Cardiac fibroblast (primary cell): ENCODE data around the gene FRS2.

ENCODE experiments used
- DNase-seq, 2 donors: peaks; one replicate each; pipeline versions ENCODE4 v3.0.0 to v3.0.0-alpha.2; 2010; ENCODE audit warnings: low read depth in 2 of 2
- H3K4me3 ChIP-seq, 2 donors: replicated peaks in 1 of 2; 1 replicate in 1 of 2; 2 replicates in 1 of 2; pipeline ENCODE4 v1.5.1; 2011; ENCODE audit warnings: low read depth in 2 of 2, low read length in 2 of 2, mild to moderate bottlenecking in 2 of 2, moderate library complexity in 1 of 2
- CTCF ChIP-seq: IDR thresholded peaks from one replicate; pipeline ENCODE4 v1.5.1; 2011; ENCODE audit warnings: low read depth, mild to moderate bottlenecking, low read length, inconsistent platforms

The FRS2 gene

GRCh38 chr12:69569236-69569635, 99.0 kb downstream of the FRS2 start:
- peak in 1 of 2 donors; percentile 69 for DNase-seq
- no peak for TF ChIP-seq CTCF
- H3K4me3 ChIP-seq = no peak overlapping the region

- H3K4me3 ChIP-seq = no peak overlapping the region
- peak; percentile 51 to 90 for DNase-seq
- TF ChIP-seq CTCF = no peak
These were observed 99.9 kb downstream of the FRS2 start for GRCh38 chr12:69570000-69570516.

DNA sequence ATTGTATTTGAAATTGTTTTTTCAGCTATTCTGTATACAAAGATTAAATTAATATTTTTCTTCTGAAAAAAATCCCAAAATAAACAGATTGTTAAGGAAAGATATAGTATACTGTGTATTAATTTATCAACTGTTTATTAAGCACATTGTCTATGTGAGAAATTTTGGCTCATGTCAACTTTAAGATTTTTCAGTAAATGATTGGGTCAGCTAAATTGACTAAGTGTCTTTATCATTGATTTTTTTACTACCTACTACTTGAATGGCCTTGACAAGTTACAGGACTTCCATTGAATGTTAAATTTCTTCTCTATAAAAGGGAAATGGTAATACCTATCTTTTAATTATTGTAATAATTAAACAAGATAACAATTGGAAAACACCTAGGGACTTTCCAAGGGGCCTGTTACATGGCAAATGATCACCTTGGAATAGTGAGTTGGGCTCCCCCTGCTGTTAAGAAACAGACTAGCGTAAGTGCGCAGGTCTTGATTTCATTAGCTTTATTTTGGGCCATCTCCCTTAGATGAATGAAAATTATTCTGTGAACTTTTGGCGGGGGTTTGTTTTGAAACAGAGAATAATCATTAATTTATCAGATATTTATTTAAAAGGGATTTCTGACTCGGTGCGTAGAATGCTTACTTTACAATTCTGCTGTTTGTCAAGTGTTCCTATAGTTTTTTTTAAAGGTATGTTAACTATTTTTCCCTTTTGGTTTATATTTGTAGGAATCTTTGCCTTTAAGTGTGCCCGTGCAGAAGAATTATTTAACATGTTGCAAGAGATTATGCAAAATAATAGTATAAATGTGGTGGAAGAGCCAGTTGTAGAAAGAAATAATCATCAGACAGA, 100.6 kb downstream of the FRS2 start:
- TF ChIP-seq CTCF = peak; percentile 78
- DNase-seq = peak; percentile 82 to 88
- H3K4me3 ChIP-seq = no peak overlapping the region

DNA sequence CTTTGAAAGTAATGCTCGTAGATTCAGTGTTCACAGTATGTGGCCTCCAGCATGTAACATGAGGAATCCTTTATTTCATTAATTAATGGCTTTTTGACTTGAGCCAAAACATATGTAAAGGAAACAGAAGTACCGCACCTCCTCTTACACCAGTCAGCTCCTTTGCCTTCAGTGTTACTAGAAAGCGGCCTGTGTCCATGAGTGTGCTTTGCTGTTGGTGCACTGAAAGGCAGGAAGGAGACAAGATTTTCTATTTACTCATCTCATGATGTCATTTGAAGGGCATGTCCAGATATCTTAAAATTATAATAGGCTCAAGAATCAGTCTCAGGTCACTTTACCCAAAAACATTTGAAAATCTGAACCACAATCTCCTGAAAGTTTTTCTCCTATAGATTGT, 105.2 kb downstream of the FRS2 start:
- TF ChIP-seq CTCF = no peak
- DNase-seq = no peak
- no peak overlapping the region for H3K4me3 ChIP-seq

- no peak for TF ChIP-seq CTCF
These were observed 108.1 kb downstream of the FRS2 start for GRCh38 chr12:69578283-69578682.

GRCh38 chr12:69579029-69579428, 108.8 kb downstream of the FRS2 start:
- no peak overlapping the region for H3K4me3 ChIP-seq
- DNase-seq = no peak
- TF ChIP-seq CTCF = no peak

More at GRCh38 chr12:69578283-69578682, 108.1 kb downstream of the FRS2 start:
- DNase-seq = no peak
- no peak overlapping the region for H3K4me3 ChIP-seq
